GM19099 (cell line): ENCODE measurements around the gene RMI2.
A peak's percentile ranks its signal among the peaks of the same experiment; 100 is the strongest.

Experiments
- POLR2A ChIP-seq: IDR thresholded peaks from 3 replicates; pipeline ENCODE4 v1.6.1; 2011; ENCODE audit warnings: low read depth; ENCODE audit not compliant: insufficient read length; ENCODE audit errors: extremely low read depth

Gene RMI2

GRCh38 chr16:11345040-11345862 lies at the start of gene RMI2:
RMI2 (plus strand) TSS chr16:11345459; CDS start chr16:11345472, 13 bp downstream.
- peak; percentile 57 for TF ChIP-seq POLR2A

DNA sequence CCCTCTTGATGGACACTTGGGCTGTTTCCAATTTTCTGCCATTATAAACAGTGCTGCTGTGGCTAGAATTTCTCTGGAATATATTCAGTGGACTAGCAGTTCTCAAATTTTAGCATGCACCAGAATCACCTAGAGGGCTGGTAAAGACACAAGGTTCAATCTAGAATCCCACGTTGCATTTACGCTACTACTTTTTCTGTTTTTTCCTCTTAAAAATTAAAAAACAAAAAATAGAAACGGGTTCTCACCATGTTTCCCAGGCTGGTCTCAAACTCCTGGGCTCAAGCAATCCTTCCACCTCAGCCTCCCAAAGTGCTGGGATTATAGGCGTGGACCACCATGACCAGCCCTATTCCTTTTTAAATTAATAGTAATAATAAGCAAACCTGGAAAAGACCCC lies 49.6 kb upstream of the RMI2 start:
- no peak for TF ChIP-seq POLR2A

DNA sequence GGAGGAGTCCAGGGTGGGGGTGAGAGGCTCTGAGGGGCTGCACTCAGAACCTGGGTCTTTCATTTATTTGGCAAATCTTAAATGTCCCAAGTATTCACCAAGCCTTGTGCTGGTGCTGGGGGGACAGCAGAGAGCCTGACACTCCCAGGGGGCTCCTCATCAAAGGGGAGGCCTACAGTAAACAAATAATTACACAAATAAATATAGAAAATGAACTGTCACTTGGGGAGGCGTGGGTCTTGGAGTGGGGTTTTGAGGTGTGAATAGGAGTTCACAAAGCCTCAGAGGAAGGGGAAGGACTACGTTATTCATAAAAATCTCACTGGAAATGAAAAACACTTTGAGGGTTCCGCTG lies 48.9 kb upstream of the RMI2 start:
- TF ChIP-seq POLR2A = no peak

DNA sequence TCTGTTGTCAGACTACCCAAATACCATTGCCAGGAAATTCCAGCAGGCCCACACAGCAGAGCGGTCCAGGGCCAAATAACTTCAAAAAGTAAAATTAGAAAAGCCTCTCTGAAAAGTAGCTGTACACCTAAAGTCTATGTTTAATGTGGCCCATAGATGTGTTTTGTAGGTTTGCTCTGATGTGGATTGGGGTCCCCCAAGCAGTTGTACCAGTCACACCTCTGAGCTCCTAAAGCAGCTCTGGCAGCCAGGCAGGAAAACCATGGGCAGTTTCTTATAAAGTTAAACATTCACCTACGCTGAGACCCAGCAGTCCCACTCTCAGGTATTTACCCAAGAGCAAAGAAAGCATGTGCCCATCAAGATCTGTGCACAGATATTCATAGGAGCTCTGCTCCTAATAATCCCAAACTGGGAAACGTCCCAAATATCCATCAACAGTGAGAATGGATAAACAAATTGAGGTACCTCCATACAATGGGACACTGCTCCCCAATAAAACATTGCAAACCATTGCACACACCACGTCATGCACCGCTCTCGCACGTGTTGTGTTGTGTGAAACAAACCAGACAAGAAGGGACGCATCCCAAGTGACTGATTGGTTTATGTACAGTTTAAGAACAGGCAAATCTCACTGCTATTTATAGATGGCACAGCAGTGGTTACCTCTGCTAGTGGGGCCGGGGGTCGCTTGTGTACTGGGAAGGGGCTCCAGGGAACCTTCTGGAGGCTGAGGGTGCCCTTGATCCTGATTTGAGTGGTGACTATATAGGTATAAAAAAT lies 48.4 kb upstream of the RMI2 start:
- TF ChIP-seq POLR2A = no peak

DNA sequence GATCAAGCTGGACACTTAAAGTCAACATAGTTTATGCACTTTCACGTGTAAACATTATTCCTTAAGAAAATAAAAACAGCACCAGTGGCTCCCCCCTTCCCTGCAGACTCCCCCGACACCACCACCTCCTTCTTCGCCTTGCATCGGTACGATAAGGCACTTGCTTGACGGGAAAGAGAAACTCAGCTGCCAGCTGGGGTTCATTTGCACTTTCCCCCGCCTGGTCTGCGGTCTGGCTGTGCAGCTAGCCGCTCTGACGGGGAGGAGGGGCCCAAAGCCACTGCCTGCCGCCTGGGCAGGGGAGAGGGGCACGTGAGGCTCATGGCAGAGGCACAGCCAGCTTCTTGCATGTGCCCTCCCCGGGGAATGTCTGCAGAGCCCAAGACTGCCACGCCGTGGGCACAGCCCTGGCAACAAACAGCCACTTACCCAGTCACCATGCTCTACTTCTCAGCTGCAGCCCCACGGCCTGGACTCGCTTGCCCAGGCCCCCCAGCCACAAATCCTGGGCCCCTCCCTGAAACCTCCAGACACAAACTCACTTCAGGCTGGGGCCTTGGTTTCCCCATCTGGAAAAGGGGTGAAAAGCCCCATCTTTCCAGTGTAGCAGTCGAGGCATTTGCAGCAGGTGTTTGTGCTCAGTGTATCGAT lies 47.6 kb upstream of the RMI2 start:
- peak; percentile 25 for TF ChIP-seq POLR2A

GRCh38 chr16:11298143-11298900 lies 46.9 kb upstream of the RMI2 start:
- TF ChIP-seq POLR2A = no peak

DNA sequence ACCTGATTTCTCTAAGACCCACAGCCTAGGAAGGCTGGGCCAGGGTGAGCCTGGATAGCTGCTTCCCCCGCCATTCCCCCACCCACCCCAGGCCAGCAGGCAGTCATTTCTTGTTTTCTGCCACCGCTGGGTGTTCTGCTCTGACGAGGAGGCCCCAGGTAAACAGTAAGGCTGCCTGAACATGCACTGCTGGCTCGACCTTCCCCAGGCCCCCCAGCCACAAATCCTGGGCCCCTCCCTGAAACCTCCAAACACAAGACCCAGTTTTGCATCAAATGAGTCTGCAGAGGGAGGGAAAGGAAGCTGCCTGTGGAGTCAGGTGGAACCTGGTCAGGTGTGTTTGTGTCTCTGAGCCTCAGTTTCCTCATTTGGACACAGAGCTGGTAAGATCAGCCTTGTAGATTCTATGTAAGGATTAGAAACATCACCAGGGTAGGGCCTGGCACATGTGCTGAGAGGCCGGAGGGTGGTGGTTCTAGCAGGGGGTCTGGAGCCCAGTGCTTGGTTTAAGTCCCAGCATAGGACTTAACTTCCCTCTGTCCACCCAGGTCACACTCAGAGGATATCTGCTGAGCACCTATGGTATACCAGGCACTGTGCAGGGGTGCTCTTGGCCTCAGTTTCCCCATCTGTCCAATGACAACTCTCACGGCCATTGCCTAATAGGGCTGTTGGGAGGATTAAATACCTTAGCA lies 45.2 kb upstream of the RMI2 start:
- no peak for TF ChIP-seq POLR2A

DNA sequence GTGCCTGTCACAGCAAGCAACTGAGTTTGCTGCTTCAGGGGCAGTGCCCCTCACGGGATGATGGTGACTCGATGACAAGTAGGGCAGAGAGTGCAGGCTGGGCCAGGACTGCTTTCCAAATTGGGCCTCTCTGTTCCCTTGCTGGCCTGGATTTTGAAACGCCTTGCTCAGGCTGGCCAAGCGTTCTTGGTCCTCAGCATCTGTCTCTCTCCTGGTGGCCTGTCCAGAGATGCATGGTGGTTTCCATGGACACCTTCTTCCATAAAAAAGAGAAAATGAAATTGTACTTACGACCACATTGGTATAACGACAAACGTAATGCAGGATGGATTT lies 44.7 kb upstream of the RMI2 start:
- no peak for TF ChIP-seq POLR2A

DNA sequence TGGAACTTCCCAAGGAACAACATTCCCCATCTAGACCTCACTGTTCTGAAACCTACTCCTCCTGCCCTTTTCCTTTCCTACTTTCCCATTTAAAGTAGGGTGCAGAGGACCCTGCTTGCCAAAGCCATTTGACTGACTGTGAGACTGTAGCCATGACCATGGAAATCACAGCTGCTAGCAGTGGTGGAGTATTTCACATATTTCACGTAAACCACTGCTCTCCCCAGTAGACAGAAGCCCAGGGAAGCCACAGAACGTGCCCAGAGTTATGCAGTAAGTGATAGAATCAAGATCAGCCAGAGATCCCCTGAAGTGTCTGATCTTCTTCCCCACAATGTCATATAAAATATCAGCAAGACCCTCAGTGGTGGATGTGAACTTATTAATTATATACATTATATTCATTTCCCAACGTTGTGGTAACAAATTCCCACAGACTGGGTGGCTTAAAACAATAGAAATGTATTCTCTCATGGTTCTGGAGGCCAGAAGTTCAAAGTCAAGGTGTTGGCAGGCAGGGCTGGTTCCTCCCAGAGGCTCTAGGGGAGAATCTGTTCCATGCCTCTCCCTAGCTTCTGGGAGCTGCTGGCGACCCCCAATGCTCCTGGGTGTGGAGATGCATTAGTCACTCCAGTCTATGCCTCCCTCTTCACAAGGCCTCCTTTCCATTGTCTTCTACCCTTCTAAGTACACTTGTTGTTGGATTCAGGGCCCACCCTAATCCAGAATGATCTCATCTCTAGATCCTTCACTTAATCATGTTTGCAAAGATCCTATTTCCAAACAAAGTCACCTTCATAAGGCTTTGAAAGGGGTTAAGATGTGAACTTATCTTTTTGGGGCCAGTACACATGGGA lies 43.4 kb upstream of the RMI2 start:
- no peak for TF ChIP-seq POLR2A

DNA sequence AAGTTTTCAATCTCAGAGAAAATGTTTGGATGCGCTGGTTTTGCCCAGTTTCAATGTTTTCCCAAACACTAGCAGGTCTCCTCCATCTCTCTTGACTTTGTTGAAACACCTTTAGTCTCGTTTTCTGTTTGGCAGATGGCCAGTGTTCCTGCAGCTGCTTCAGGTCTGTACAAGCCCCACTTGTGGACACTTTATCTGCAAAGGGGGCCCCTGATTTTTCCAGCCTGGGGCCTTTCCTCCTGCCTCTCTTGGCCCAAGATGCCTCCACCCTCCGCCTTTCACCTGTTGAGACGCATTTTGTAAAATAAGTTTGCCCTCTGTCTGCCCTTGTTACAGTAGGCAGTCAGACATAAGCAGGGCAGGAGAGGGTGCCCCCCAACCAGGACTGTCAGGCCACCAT lies 42.3 kb upstream of the RMI2 start:
- TF ChIP-seq POLR2A = no peak

DNA sequence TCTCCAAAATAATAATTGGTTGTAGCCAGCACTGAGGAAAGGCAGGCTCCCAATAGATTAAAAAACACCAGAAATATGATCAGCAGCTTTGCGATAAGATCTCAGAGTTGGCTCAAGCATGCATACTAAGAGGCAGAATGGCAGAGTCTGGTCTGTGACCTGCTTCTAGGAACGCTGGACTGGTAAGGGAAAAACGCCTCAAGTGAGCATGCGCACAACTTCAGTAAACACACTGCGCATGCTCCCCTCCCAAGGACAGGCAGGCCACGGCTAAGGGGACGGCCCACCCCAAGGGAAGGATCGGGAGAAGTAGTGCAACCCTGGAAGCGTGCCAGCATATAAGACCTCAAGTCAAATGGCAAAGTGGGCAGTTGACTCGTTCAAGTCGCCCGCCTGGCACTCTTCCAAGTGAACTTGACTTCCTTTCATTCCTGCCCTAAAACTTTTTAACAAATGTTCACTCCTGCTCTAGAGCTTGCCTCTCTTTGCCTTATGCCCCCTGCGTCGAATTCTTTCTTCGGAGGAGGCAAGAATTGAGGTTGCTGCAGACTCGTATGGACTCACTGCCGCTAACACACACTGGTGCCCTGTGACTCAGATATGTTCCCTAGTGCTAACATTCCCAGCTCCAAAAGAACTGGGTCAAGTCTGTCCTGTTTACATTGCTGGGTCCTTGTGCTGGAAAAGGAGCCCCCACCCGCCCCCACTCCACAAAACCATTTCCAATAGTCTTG lies 41.7 kb upstream of the RMI2 start:
- TF ChIP-seq POLR2A = no peak

- no peak for TF ChIP-seq POLR2A
Measured at GRCh38 chr16:11306381-11306780, 38.9 kb upstream of the RMI2 start.

DNA sequence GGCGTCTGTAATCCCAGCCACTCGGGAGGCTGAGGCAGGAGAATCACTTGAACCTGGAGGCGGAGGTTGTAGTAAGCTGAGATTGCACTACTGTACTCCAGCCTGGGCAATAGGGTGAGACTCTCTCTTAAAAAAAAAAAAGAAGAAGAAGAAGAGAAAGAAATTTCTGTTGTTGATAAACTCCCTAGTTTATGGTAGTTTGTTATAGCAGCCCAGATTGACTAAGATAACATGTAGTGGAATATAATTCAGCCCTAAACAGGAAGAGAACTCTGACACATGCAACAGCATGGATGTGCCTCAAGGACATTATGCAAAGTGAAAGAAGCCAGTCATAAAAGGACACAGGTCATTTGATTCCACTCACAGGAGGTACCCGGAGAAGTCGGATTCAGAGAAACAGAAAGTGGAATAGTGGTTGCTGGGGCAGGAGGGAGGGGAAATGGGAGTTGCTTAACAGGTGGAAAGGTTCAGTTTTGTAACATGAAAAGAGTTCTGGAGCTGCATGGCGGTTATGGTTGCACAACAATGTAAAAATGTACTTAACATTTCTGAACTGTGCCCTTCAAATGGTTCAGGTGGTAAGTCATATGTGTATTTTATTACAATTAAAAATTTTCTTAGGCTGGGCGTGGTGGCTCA lies 38.1 kb upstream of the RMI2 start:
- TF ChIP-seq POLR2A = no peak
